ENCODE measurements around the gene TAB2. TPM values are rescaled to one million over a fixed set of nuclear protein-coding genes. Genes with fewer than 3 reads are reported as not detected.

TAB2 gene
- total and polyA plus RNA-seq, 9 of the 15 experiments (the other 6 are each of a cell fraction or from before 2014, with no cell fraction given) = 9.1 to 38.3 (median 18.6) TPM

- Histone ChIP-seq H3K36me3 (ENCODE audit: control insufficient read depth, insufficient read depth, low read length) (no peaks in the 10 kb centered on the region), H3K9me3 (replicated peaks; ENCODE audit: control insufficient read depth, insufficient read depth, low read depth, low read length) (peaks cover 3% of the 10 kb centered on the region; the same call in 1 of the 2 replicates), H3K9me1 (ENCODE audit: control insufficient read depth, insufficient read depth, low read length) (no peaks in the 10 kb centered on the region), H3K9ac (ENCODE audit: insufficient read depth in 1 of 2, low read depth in 2 of 2, low read length in 2 of 2) (no peak overlapping the region), H4K20me1 (replicated peaks; ENCODE audit: control insufficient read depth, insufficient read depth, low read length) (no peaks in the 10 kb centered on the region), H3K27ac (ENCODE audit: extremely low read depth, low read depth, low read length) (no peak overlapping the region), H3K4me1 (replicated peaks in 1 of 2; ENCODE audit: control insufficient read depth in 2 of 2, insufficient read depth in 2 of 2, low read length in 2 of 2) (no peaks in the 10 kb centered on the region), H3K27me3 (ENCODE audit: control insufficient read depth in 2 of 2, insufficient read depth in 2 of 2, low read length in 2 of 2) (peaks cover 21 to 62% of the 10 kb centered on the region in 2 experiments; a peak in 4 of 5 replicates), H3K4me3 (no peak overlapping the region), H2AFZ (ENCODE audit: low read depth, low read length) (no peak overlapping the region), H3K4me2 (ENCODE audit: insufficient read depth, low read length) (no peak overlapping the region), H3K79me2 (ENCODE audit: control insufficient read depth, insufficient read depth, low read length) (no peaks in the 10 kb centered on the region)
- no TSS peak for BruUV-seq (replicated peaks)
- FAIRE-seq (no peak), ATAC-seq (no peak), DNase-seq (ENCODE audit: extremely low read depth in 1 of 4, low spot score in 3 of 4) (no peak)
- TF ChIP-seq SREBF2 (CRISPR knock-in tag; IDR thresholded peaks at IDR 0.05) (no peak), SOX6 (IDR thresholded peaks at IDR 0.05) (no peak), TSHZ1 (CRISPR knock-in tag; IDR thresholded peaks at IDR 0.05) (no peak), SMARCE1 (IDR thresholded peaks at IDR 0.05) (no peak), CBX2 (IDR thresholded peaks at IDR 0.05; ENCODE audit: insufficient read depth, low read length, poor library complexity, severe bottlenecking) (no peak), MLLT1 (IDR thresholded peaks at IDR 0.05) (no peak), TRIM25 (IDR thresholded peaks at IDR 0.05; ENCODE audit: borderline replicate concordance) (no peak), USF2 (CRISPR knock-in tag; IDR thresholded peaks at IDR 0.05) (no peak), MYC (IDR thresholded peaks at IDR 0.05; ENCODE audit: low read depth, low read length) (no peak), MYC (CRISPR knock-in tag; IDR thresholded peaks at IDR 0.05; ENCODE audit: borderline replicate concordance, low read depth) (no peak), CBFA2T3 (IDR thresholded peaks at IDR 0.05) (no peak), HMG20B (CRISPR knock-in tag; IDR thresholded peaks at IDR 0.05) (no peak)
- CTCF ChIA-PET (ENCODE audit: low intra/inter-chr PET ratio) = no interaction called here
- 0% methylated on average over 1 of the region's 1 CpG for WGBS (ENCODE audit: insufficient coverage, low coverage, missing lambda C conversion rate)
- in situ Hi-C loops (cut with MboI) = loop anchor here (25.0 kb wide), 1 partner anchor 877 kb away; no protein-coding TSS in a partner anchor
- POLR2A ChIA-PET = interaction anchor here (0.6 to 0.8 kb wide), 2 partner anchors 38 to 400 kb away, joined by 3 read pairs; no protein-coding TSS in a partner anchor
- intact Hi-C loops (cut with micrococcal nuclease) = loop anchor here (10.0 kb wide), 1 partner anchor 245 kb away; no protein-coding TSS in a partner anchor
Observed at GRCh38 chr6:149439626-149440025, 122.1 kb downstream of the TAB2 start.
